DND-41 (cell line): ENCODE results near the gene OR10AD1.
"Not testable (repeated sequence)": the region's sequence is repeated elsewhere in the genome, so short reads cannot be mapped to it uniquely, and the experiment has no call there.

ENCODE experiments used
- EZH2 ChIP-seq: IDR thresholded peaks from 3 replicates; pipeline ENCODE4 v1.6.1; 2012; ENCODE audit warnings: borderline replicate concordance, low read depth, mild to moderate bottlenecking, moderate library complexity, low read length, inconsistent platforms; ENCODE audit not compliant: severe bottlenecking
- TF ChIP-seq, protein P1 (sequence below): IDR thresholded peaks from 2 replicates; pipeline ENCODE4 v1.5.1; 2012; ENCODE audit warnings: borderline replicate concordance, low read length, moderate library complexity, mild to moderate bottlenecking; ENCODE audit not compliant: poor library complexity, severe bottlenecking; ENCODE audit errors: extremely low read depth

DNA sequence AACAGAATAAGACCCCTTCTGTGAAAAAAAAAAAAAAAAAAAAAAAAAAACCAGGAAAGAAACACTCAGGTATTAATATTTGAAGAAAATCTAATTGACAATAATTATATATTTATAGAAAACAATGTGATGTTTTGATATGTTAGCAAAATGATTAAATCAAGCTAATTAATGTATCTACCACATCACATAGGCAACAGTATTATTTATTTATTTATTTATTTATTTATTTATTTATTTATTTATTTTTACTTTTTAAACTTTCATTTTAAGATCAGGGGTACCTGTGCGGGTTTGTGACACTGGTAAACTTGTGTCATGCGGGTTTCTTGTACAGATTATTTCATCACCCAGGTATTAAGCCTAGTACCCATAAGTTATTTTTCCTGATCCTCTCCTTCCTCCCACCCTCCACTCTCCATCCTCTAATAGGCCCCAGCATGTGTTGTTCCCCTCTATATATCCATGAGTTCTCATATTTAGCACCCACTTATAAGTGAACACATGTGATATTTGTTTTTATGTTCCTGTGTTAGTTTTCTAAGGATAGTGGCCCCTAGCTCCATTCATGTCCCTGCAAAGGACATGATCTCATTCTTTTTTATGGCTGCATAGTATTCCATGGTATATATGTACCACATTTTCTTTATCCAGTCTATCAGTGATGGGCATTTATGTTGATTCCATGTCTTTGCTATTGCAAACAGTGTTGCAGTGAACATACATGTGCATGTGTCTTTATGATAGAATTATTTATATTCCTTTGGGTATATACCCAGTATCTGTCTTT, 28.3 kb upstream of the OR10AD1 start:
- TF ChIP-seq, protein P1, sequence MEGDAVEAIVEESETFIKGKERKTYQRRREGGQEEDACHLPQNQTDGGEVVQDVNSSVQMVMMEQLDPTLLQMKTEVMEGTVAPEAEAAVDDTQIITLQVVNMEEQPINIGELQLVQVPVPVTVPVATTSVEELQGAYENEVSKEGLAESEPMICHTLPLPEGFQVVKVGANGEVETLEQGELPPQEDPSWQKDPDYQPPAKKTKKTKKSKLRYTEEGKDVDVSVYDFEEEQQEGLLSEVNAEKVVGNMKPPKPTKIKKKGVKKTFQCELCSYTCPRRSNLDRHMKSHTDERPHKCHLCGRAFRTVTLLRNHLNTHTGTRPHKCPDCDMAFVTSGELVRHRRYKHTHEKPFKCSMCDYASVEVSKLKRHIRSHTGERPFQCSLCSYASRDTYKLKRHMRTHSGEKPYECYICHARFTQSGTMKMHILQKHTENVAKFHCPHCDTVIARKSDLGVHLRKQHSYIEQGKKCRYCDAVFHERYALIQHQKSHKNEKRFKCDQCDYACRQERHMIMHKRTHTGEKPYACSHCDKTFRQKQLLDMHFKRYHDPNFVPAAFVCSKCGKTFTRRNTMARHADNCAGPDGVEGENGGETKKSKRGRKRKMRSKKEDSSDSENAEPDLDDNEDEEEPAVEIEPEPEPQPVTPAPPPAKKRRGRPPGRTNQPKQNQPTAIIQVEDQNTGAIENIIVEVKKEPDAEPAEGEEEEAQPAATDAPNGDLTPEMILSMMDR = not testable (repeated sequence)
- not testable (repeated sequence) for TF ChIP-seq EZH2
